AG09319 (cell line): ENCODE data around the gene PPP1R12B.

ENCODE experiments used
- DNase-seq: peaks from one replicate; pipeline ENCODE4 v3.0.0-alpha.2; 2010; ENCODE audit warnings: low read depth; ENCODE audit errors: extremely low read depth
- CTCF ChIP-seq: IDR thresholded peaks from 2 replicates; pipeline ENCODE4 v1.5.1; 2011; ENCODE audit warnings: low read depth, mild to moderate bottlenecking, inconsistent platforms, low read length, moderate library complexity

The PPP1R12B gene

GRCh38 chr1:202590975-202591411 is 242.5 kb downstream of the PPP1R12B start:
- no peak for TF ChIP-seq CTCF
- no peak for DNase-seq

GRCh38 chr1:202591515-202591914 is 243.0 kb downstream of the PPP1R12B start:
- no peak for DNase-seq
- TF ChIP-seq CTCF: no peak

- no peak for TF ChIP-seq CTCF
- DNase-seq: no peak
These were observed 243.6 kb downstream of the PPP1R12B start for GRCh38 chr1:202592146-202592545.

GRCh38 chr1:202593845-202594244 is 245.3 kb downstream of the PPP1R12B start:
- DNase-seq: no peak
- TF ChIP-seq CTCF: no peak

- DNase-seq: no peak
- no peak for TF ChIP-seq CTCF
These were observed 248.1 kb downstream of the PPP1R12B start for GRCh38 chr1:202596638-202597037.

GRCh38 chr1:202597090-202597761 is 248.7 kb downstream of the PPP1R12B start:
- no peak for DNase-seq
- TF ChIP-seq CTCF: no peak

- peak; percentile 70 for DNase-seq
- TF ChIP-seq CTCF: peak; percentile 94
These were observed 251.4 kb downstream of the PPP1R12B start for GRCh38 chr1:202599669-202600431.
